Fibroblast of villous mesenchyme (primary cell): ENCODE data around the gene CFAP97D2. TPM values are rescaled to one million over a fixed set of nuclear protein-coding genes. Genes with fewer than 3 reads are reported as not detected.

Experiments used
- DNase-seq: peaks from one replicate; pipeline ENCODE4 v3.0.0-alpha.2; 2010; ENCODE audit warnings: low read depth
- H3K4me3 ChIP-seq: 2 replicates; pipeline ENCODE4 v1.5.1; 2011; ENCODE audit warnings: low read depth, mild to moderate bottlenecking, low read length
- CTCF ChIP-seq: IDR thresholded peaks from 2 replicates; pipeline ENCODE4 v1.5.1; 2012; ENCODE audit warnings: low read depth, mild to moderate bottlenecking, low read length; ENCODE audit not compliant: insufficient read depth
- total RNA-seq: library from RNA; depleted of rRNA; stranded (reverse); fragments of >200 nt; gene quantifications from 2 replicates; pipeline ENCODE4 v1.2.3, GENCODE V29; 2012

CFAP97D2 gene
- total RNA-seq, 1 donor, result not detected

DNA sequence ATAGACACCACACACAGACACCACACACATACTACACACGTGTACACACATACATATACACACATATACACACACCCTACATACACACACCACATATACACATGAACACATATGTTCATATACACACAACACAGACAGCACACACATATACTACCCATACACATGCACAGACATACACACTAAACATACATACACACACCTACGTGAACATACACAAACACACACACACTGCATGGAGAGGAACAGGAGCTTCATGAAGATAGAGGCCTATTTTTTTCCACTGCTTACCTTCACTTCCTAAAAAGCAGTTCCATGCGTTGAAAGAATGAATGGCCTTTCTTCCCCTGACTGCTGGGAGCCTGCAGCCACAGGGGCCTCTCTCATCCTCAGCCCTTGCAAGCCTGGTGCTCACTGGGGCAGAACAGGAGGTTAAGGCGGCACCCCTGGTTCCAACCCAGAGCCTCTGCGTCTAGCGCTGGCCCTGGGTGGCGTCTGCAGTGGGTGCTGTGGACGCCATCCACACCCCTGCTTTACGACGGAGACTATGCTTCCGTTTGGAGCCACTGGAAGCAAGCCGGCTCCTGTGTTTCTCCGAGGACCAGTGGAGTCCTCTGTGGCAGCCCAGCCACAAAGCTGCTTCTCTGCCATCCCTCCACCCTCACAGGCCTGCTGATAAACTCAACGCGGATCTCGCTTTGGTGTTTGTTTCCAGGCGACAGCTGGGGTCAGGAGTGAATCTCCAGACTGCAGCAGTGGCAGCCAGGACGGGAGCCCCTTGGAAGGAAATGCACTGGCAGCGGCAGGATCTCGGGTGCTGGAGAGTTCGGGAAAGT, 44.7 kb upstream of the CFAP97D2 start:
- no peak for DNase-seq
- H3K4me3 ChIP-seq, result no peak overlapping the region
- TF ChIP-seq CTCF, result no peak

DNA sequence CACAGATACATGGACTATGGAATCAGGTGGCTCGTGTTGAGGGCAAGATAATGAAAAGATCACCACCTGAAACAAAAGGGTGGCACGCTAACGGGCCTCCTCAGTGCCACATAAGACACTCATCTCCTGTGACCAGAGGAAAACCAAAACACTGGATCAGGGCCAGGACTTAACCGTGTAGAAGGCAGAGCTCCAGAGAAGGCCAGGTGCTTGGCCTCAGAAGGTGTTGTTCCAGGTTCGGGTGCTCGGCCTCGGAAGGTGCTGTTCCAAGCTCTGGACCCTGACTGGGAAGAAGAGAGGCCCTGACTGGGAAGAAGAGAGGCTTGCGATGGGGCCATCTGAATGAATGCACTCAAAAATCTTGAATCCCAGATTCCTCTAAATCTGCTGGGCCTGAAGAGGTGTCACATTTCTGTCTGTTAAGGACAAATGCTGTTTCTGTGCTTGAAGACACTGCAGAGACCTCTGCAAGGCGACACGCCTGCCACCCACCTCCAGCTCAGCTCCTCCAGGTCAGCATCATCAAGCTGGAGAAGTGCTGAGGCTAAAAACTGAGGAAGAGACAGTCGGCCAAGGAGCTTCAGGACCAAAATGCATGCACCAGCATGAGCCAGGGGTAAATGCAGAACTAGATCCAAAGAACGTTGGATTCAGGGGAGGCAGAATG, 44.0 kb upstream of the CFAP97D2 start:
- no peak overlapping the region for H3K4me3 ChIP-seq
- no peak for TF ChIP-seq CTCF
- no peak for DNase-seq

DNA sequence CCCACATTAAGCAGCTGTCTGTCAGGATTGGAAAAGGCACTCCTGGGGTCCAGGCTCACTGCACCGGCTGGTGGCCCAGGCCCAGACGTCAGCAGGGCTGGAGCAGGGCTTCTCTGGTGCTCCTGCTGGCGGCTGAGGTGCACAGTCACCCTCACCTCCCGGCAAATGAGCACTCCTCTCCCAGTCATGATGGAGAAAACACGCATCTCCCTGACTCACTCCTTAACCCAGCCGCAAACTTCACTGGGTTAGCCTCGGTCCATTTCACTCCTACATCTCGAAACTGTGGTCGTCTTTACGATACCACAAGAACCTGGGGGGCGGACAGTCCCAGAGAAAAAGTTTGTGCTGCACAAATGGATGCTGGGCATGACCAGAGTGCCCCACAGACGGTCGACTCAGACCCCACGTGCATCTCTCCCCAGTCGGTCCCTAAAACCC, 43.3 kb upstream of the CFAP97D2 start:
- TF ChIP-seq CTCF, result no peak
- no peak overlapping the region for H3K4me3 ChIP-seq
- DNase-seq, result no peak

GRCh38 chr13:114136576-114136975, 42.5 kb upstream of the CFAP97D2 start:
- no peak overlapping the region for H3K4me3 ChIP-seq
- TF ChIP-seq CTCF, result no peak
- no peak for DNase-seq

DNA sequence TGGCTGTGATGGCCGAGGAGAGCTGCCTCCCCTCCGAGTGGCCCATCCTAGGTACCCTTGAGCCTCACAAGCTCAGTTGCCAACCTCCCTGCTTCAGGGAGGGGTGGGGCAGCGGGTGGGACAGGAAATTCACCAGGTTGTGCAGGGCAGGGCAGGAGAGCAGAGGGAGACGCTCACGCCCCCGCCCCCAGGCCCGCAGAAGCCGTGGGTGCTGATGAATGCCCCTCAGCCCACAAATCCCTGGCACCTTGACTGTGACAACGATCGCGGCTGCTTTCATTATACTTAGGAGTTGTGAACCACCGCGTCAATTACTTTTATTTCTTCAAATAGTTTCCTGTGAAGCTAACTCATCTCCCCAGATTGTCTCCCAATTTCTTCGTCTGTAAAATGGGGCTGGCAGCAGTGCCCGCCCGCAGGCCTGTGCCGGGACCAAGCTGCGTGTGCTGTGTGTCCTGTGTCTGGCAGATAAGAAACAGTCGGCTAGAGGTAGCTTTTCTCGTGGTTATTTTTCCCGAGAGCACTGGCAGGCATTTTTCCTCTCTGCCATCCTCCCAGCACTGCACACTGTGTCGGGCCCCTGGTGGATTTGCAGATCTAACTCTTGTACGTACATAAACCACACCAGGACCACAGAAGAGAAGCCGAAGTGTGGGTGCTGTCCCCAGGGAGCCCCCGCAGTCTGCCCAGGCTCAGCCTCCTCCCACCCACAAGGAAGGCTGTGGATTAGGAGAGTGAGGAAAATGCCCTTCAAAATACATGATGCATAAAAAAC, 38.7 kb upstream of the CFAP97D2 start:
- no peak for DNase-seq
- TF ChIP-seq CTCF, result no peak
- no peak overlapping the region for H3K4me3 ChIP-seq

DNA sequence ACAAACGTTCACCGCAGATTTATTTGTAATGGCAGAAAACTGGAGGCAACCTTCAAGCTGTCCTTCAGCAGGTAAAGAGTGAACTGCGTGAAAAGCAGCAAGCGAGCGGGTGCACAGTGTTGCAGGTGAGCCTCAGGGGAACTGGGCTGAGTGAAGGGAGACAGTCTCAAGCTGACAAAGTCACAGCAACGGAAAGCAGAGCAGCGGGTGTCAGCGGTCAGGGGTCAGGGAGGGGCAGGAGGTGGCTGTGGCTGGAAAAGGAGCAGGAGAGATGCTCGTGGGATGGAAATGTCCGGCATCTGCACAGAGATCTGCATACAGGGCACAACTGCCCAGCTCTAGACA, 38.2 kb upstream of the CFAP97D2 start:
- TF ChIP-seq CTCF, result no peak
- no peak overlapping the region for H3K4me3 ChIP-seq

More for the DNA sequence above, 38.2 kb upstream of the CFAP97D2 start:
- no peak for DNase-seq
